ENCODE measurements around the gene APOC4. TPM values are rescaled to one million over a fixed set of nuclear protein-coding genes. Genes with fewer than 3 reads are reported as not detected.

The APOC4 gene
- total and polyA plus RNA-seq, 2 donors (not counting 1 experiment from before 2014, with no cell fraction given) = not detected

DNA sequence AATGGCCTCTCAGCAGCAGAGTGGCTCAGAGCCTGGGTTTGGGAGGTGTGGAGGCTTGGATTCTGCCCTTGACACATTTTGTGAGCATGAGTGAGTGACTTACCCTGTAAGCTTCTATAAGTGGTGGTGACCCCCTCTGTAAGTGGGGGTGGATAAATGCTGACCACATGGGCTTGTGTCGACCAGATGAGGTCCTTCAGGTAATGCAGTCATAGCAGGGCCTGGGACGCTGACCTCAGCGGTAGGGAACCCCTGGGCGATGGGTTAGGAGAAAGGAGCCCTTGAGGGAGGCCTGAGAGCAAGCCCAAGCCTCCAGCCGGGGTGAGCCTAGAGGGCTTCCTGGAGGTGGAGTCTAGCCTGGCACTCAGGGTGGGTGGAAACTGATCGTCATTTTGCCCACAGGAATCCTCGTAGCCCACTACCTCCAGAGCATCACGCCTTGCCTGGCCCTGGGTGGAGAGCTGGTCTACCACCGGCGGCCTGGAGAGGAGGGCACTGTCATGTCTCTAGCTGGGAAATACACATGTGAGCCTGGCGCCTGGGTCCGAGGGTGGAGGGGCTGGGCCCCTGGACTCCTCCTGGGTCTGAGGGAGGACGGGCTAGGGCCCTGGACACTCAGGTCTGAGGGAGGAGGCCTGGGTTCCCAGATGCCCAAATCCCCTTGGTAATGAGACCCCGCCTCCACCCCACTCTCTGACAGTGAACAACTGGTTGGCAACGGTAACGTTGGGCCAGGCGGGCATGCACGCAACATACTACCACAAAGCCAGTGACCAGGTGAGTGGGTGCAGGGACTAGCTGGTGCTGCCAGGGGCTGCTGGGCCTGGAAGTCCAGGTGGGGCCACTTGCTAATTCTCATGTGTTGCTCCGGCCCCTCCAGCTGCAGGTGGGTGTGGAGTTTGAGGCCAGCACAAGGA lies 41.5 kb upstream of the APOC4 start:
- Histone ChIP-seq H2AFZ (ENCODE audit: insufficient read depth, low read depth, low read length, poor library complexity, severe bottlenecking) (no peak overlapping the region), H3K4me1 (ENCODE audit: control insufficient read depth in 2 of 2, insufficient read depth in 2 of 2, low read length in 2 of 2) (peaks cover 3 to 8% of the 10 kb centered on the region in 2 donors), H3K36me3 (replicated peaks in 1 of 2; ENCODE audit: control extremely low read depth in 1 of 2, control insufficient read depth in 1 of 2, extremely low read depth in 1 of 2, insufficient read depth in 2 of 2, low read length in 1 of 2) (peaks cover 0 to 47% of the 10 kb centered on the region in 2 experiments), H3K4me3 (ENCODE audit: control extremely low read depth in 1 of 5, extremely low read depth in 1 of 5, insufficient read depth in 1 of 5, low read depth in 2 of 5, low read length in 4 of 5) (no peak overlapping the region), H4K20me1 (ENCODE audit: control insufficient read depth, insufficient read depth, low read length, poor library complexity, severe bottlenecking) (peaks cover 6% of the 10 kb centered on the region), H3K9ac (ENCODE audit: low read length) (no peak overlapping the region), H3K27me3 (replicated peaks in 1 of 4; ENCODE audit: control extremely low read depth in 1 of 4, control insufficient read depth in 3 of 4, insufficient read depth in 4 of 4, low read length in 3 of 4) (peaks cover 0 to 6% (median 3%) of the 10 kb centered on the region in 4 experiments), H3K9me3 (ENCODE audit: control extremely low read depth in 1 of 3, control insufficient read depth in 2 of 3, insufficient read depth in 1 of 3, low read length in 2 of 3) (peaks cover 0 to 3% (median 0%) of the 10 kb centered on the region in 3 donors), H3K79me2 (ENCODE audit: control insufficient read depth, insufficient read depth, low read length) (peaks cover 6% of the 10 kb centered on the region), H3K27ac (ENCODE audit: low read length in 2 of 2) (no peak overlapping the region), H3K4me2 (replicated peaks; ENCODE audit: low read depth, low read length, poor library complexity, severe bottlenecking) (no peak overlapping the region)
- H3K27me3 Mint-ChIP-seq = no peaks in the 10 kb centered on the region
- POLR2A ChIA-PET = no interaction called here
- no peaks in the 10 kb centered on the region for H3K9me3 Mint-ChIP-seq (ENCODE audit: insufficient read depth)
- no peak overlapping the region for H3K27ac Mint-ChIP-seq
- no peak overlapping the region for H3K4me3 Mint-ChIP-seq
- peaks cover 5% of the 10 kb centered on the region for H3K4me1 Mint-ChIP-seq
- no peak for TF ChIP-seq EZH2 (IDR thresholded peaks at IDR 0.05; ENCODE audit: borderline replicate concordance, insufficient read depth, low read depth, low read length, poor library complexity, severe bottlenecking)
- TF ChIP-seq, protein P1, sequence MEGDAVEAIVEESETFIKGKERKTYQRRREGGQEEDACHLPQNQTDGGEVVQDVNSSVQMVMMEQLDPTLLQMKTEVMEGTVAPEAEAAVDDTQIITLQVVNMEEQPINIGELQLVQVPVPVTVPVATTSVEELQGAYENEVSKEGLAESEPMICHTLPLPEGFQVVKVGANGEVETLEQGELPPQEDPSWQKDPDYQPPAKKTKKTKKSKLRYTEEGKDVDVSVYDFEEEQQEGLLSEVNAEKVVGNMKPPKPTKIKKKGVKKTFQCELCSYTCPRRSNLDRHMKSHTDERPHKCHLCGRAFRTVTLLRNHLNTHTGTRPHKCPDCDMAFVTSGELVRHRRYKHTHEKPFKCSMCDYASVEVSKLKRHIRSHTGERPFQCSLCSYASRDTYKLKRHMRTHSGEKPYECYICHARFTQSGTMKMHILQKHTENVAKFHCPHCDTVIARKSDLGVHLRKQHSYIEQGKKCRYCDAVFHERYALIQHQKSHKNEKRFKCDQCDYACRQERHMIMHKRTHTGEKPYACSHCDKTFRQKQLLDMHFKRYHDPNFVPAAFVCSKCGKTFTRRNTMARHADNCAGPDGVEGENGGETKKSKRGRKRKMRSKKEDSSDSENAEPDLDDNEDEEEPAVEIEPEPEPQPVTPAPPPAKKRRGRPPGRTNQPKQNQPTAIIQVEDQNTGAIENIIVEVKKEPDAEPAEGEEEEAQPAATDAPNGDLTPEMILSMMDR (IDR thresholded peaks at IDR 0.05) = no peak
- CTCF ChIA-PET = interaction anchor here (0.6 to 1.9 kb wide), 2 partner anchors 39 to 176 kb away, joined by 3 to 5 read pairs; no protein-coding TSS in a partner anchor
- ATAC-seq (ENCODE audit: low read depth) (no peak), DNase-seq (no peak)
- WGBS (ENCODE audit: insufficient coverage) = 97% methylated on average over 19 of the region's 19 CpGs
- intact Hi-C loops (cut with micrococcal nuclease) = no loop called here

DNA sequence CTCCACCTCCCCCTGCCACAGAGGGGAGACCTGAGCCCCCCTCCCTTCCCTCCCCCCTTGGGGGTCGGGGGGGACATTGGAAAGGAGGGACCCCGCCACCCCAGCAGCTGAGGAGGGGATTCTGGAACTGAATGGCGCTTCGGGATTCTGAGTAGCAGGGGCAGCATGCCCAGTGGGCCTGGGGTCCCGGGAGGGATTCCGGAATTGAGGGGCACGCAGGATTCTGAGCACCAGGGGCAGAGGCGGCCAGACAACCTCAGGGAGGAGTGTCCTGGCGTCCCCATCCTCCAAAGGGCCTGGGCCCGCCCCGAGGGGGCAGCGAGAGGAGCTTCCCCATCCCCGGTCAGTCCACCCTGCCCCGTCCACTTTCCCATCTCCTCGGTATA lies 38.8 kb upstream of the APOC4 start:
- no peak overlapping the region for H2AFZ ChIP-seq (ENCODE audit: insufficient read depth, low read depth, low read length, poor library complexity, severe bottlenecking)
- H3K79me2 ChIP-seq (ENCODE audit: control insufficient read depth, insufficient read depth, low read length) = no peaks in the 10 kb centered on the region
- no peak for DNase-seq
- ChIA-PET CTCF (interaction anchor here (0.7 to 4.1 kb wide), 13 partner anchors 12 to 345 kb away, joined by 3 to 27 read pairs (median 4); partner anchors contain the start of gene APOC1), POLR2A (no interaction called here)
- no peak overlapping the region for H3K4me2 ChIP-seq (replicated peaks; ENCODE audit: low read depth, low read length, poor library complexity, severe bottlenecking)
- no peak for ATAC-seq (ENCODE audit: low read depth)
- peaks cover 6% of the 10 kb centered on the region for H4K20me1 ChIP-seq (ENCODE audit: control insufficient read depth, insufficient read depth, low read length, poor library complexity, severe bottlenecking)
- H3K27ac ChIP-seq (ENCODE audit: low read length in 2 of 2) = no peak overlapping the region
- no peak overlapping the region for H3K4me3 ChIP-seq (ENCODE audit: control extremely low read depth in 1 of 5, extremely low read depth in 1 of 5, insufficient read depth in 1 of 5, low read depth in 2 of 5, low read length in 4 of 5)
- H3K4me1 ChIP-seq (ENCODE audit: control insufficient read depth in 2 of 2, insufficient read depth in 2 of 2, low read length in 2 of 2) = peaks cover 15 to 19% of the 10 kb centered on the region in 2 donors
- Mint-ChIP-seq H3K27ac (no peak overlapping the region), H3K9me3 (ENCODE audit: insufficient read depth) (no peaks in the 10 kb centered on the region), H3K4me3 (no peak overlapping the region), H3K4me1 (peaks cover 16% of the 10 kb centered on the region), H3K27me3 (peaks cover 18% of the 10 kb centered on the region)
- WGBS (ENCODE audit: insufficient coverage) = 91% methylated on average over 5 of the region's 15 CpGs
- no peak overlapping the region for H3K9ac ChIP-seq (ENCODE audit: low read length)
- H3K36me3 ChIP-seq (replicated peaks in 1 of 2; ENCODE audit: control extremely low read depth in 1 of 2, control insufficient read depth in 1 of 2, extremely low read depth in 1 of 2, insufficient read depth in 2 of 2, low read length in 1 of 2) = peaks cover 0 to 26% of the 10 kb centered on the region in 2 experiments
- peaks cover 0 to 26% (median 10%) of the 10 kb centered on the region in 4 experiments for H3K27me3 ChIP-seq (replicated peaks in 1 of 4; ENCODE audit: control extremely low read depth in 1 of 4, control insufficient read depth in 3 of 4, insufficient read depth in 4 of 4, low read length in 3 of 4)
- peaks cover 0 to 4% (median 0%) of the 10 kb centered on the region in 3 donors for H3K9me3 ChIP-seq (ENCODE audit: control extremely low read depth in 1 of 3, control insufficient read depth in 2 of 3, insufficient read depth in 1 of 3, low read length in 2 of 3)
- TF ChIP-seq, protein P1 (IDR thresholded peaks at IDR 0.05) = no peak
- TF ChIP-seq EZH2 (IDR thresholded peaks at IDR 0.05; ENCODE audit: borderline replicate concordance, insufficient read depth, low read depth, low read length, poor library complexity, severe bottlenecking) = no peak
- intact Hi-C loops (cut with micrococcal nuclease) = loop anchor here (1.0 kb wide), 3 partner anchors 48 to 284 kb away; no protein-coding TSS in a partner anchor

Measured in B cell (primary cell).